Sigmoid colon (tissue), 4 donors: ENCODE measurements around the gene ARHGAP12.

Source experiments
- EP300 ChIP-seq, 4 donors: sonication (generic); formaldehyde crosslinking; IDR thresholded peaks; one replicate each; pipeline ENCODE4 v1.6.1; 2017; ENCODE audit warnings: antibody characterized with exemption in 4 of 4
- TF ChIP-seq, protein P1 (sequence below), 4 experiments: fragments of 450-650 bp in 3 of 4; fragments of 200-600 bp in 1 of 4; IDR thresholded peaks; one replicate each; pipeline ENCODE4 v1.5.1; 2016 to 2019; ENCODE audit warnings: antibody characterized with exemption in 4 of 4, mild to moderate bottlenecking in 3 of 4, moderate library complexity in 2 of 4

DNA sequence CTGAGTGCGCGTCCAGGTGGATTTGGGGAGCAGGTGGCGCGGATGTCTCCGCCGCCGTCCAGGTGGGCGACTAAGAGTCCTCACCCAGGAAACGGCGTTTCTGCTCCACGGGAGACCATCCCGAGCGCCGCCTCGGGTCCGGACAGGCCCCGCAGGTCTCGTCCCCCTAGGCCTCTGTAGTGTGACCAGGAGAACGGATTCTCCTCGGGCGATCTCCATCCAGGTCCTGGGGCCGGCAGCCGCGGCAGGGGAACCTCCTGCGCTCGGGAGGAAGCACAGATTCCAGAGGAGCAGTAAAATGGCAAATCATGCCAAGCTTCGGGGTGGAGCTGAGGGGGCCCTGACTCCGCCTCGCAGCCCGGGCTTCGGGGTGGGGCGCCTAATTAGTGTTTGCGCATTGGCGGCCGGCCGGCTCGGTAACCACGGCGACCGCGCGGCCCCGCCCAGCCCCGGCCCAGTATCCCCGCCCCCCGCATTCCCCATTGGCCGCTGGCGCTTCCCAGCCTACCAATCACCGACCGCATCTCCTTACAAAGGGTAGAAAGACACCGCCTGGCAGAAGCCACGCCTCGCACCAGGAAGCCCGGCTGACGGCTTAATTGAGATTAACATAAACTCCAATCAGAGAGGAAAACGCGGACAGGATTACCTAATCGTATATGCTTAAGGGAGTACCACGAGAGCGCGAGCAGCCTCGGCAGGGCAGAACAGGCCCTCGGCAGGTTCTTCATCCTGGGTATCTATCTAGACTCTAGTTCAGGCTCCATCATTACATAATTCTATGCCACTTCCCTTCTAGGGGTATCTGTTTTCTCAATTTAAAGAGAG, 168.6 kb downstream of the ARHGAP12 start:
- TF ChIP-seq, protein P1, sequence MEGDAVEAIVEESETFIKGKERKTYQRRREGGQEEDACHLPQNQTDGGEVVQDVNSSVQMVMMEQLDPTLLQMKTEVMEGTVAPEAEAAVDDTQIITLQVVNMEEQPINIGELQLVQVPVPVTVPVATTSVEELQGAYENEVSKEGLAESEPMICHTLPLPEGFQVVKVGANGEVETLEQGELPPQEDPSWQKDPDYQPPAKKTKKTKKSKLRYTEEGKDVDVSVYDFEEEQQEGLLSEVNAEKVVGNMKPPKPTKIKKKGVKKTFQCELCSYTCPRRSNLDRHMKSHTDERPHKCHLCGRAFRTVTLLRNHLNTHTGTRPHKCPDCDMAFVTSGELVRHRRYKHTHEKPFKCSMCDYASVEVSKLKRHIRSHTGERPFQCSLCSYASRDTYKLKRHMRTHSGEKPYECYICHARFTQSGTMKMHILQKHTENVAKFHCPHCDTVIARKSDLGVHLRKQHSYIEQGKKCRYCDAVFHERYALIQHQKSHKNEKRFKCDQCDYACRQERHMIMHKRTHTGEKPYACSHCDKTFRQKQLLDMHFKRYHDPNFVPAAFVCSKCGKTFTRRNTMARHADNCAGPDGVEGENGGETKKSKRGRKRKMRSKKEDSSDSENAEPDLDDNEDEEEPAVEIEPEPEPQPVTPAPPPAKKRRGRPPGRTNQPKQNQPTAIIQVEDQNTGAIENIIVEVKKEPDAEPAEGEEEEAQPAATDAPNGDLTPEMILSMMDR (IDR thresholded peaks at IDR 0.05), result no peak
- no peak for TF ChIP-seq EP300 (IDR thresholded peaks at IDR 0.05)
